Measurements from ENCODE around the gene ARHGEF28.

The ARHGEF28 gene

GRCh38 chr5:73625944-73626811 is at the start of gene ARHGEF28:
Gene ARHGEF28, plus strand, starts transcription at chr5:73626196. Its CDS starts 58,656 bp downstream, at chr5:73684852.
- peak within 1 kb of the TSS; percentile 48 for H3K4me3 ChIP-seq (ENCODE audit: low read depth, low read length)

GRCh38 chr5:73582285-73583145 is 43.5 kb upstream of the ARHGEF28 start:
- no peak overlapping the region for H3K4me3 ChIP-seq (ENCODE audit: low read depth, low read length)

GRCh38 chr5:73587923-73588322 is 38.1 kb upstream of the ARHGEF28 start:
- no peak overlapping the region for H3K4me3 ChIP-seq (ENCODE audit: low read depth, low read length)

- H3K4me3 ChIP-seq (ENCODE audit: low read depth, low read length) = no peak overlapping the region
Measured at GRCh38 chr5:73591102-73591695, 34.8 kb upstream of the ARHGEF28 start.

GRCh38 chr5:73591698-73592501 is 34.1 kb upstream of the ARHGEF28 start:
- H3K4me3 ChIP-seq (ENCODE audit: low read depth, low read length) = no peak overlapping the region

- no peak overlapping the region for H3K4me3 ChIP-seq (ENCODE audit: low read depth, low read length)
Measured at GRCh38 chr5:73592551-73592950, 33.4 kb upstream of the ARHGEF28 start.

- no peak overlapping the region for H3K4me3 ChIP-seq (ENCODE audit: low read depth, low read length)
Measured at GRCh38 chr5:73596705-73597328, 29.2 kb upstream of the ARHGEF28 start.

GRCh38 chr5:73599380-73599779 is 26.6 kb upstream of the ARHGEF28 start:
- no peak overlapping the region for H3K4me3 ChIP-seq (ENCODE audit: low read depth, low read length)

- H3K4me3 ChIP-seq (ENCODE audit: low read depth, low read length) = no peak overlapping the region
Measured at GRCh38 chr5:73603998-73604397, 22.0 kb upstream of the ARHGEF28 start.

- no peak overlapping the region for H3K4me3 ChIP-seq (ENCODE audit: low read depth, low read length)
Measured at GRCh38 chr5:73605223-73606087, 20.5 kb upstream of the ARHGEF28 start.

GRCh38 chr5:73606206-73606753 is 19.7 kb upstream of the ARHGEF28 start:
- no peak overlapping the region for H3K4me3 ChIP-seq (ENCODE audit: low read depth, low read length)

- no peak overlapping the region for H3K4me3 ChIP-seq (ENCODE audit: low read depth, low read length)
Measured at GRCh38 chr5:73607228-73607627, 18.8 kb upstream of the ARHGEF28 start.

GRCh38 chr5:73612799-73613198 is 13.2 kb upstream of the ARHGEF28 start:
- no peak overlapping the region for H3K4me3 ChIP-seq (ENCODE audit: low read depth, low read length)

GRCh38 chr5:73615085-73615484 is 10.9 kb upstream of the ARHGEF28 start:
- no peak overlapping the region for H3K4me3 ChIP-seq (ENCODE audit: low read depth, low read length)

- no peak overlapping the region for H3K4me3 ChIP-seq (ENCODE audit: low read depth, low read length)
Measured at GRCh38 chr5:73615947-73616346, 10.0 kb upstream of the ARHGEF28 start.

GRCh38 chr5:73617510-73618279 is 8.3 kb upstream of the ARHGEF28 start:
- H3K4me3 ChIP-seq (ENCODE audit: low read depth, low read length) = no peak overlapping the region

GRCh38 chr5:73619606-73620333 is 6.2 kb upstream of the ARHGEF28 start:
- H3K4me3 ChIP-seq (ENCODE audit: low read depth, low read length) = no peak overlapping the region

- no peak overlapping the region for H3K4me3 ChIP-seq (ENCODE audit: low read depth, low read length)
Measured at GRCh38 chr5:73620334-73620687, 5.7 kb upstream of the ARHGEF28 start.

Measured in iPS-11a (cell line).